HG02610 (cell line): ENCODE data around the gene CDH23.

Experiments used
- ATAC-seq: cut with Tn5 transposase; IDR thresholded peaks from one replicate; pipeline ENCODE4 v1.9.1; 2021; ENCODE audit warnings: mild to moderate bottlenecking, moderate library complexity; ENCODE audit not compliant: unreplicated experiment

CDH23 gene

GRCh38 chr10:71480662-71481061 is 83.9 kb downstream of the CDH23 start:
- no peak for ATAC-seq

DNA sequence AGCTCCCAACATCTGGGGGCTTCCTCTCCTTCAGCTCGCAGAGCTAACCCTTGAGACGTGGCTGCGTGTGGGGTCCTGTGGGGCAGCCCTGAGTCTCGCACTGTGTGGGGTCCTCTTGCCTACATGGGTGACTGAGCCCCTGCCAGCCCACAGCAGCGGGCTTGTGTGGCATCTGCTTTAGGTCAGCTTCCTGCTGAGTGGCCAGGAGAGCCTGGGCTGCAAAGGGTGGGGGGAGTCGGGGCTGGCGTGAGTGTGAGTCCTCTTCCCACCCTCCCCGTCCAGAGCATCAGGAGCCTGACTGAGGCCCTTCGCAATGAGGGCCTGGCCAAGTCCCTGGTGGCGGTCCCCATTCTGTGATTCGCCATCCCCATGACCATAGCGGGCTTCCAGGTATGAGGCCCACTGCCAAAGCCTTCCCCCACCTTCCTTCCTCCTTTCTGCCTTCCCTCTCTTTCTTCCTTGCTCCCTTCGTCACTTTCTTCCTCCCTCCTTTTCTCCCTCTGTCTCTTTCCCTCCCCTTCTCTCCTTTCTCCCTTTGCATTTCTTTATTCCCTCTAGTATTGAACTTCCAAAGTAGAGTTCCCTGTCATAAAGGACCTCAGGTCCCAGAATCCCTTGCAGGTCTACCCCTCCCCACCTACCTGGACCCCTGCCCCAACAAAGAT is 85.2 kb downstream of the CDH23 start:
- ATAC-seq, result no peak

GRCh38 chr10:71482620-71483019 is 85.9 kb downstream of the CDH23 start:
- no peak for ATAC-seq

GRCh38 chr10:71483135-71483534 is 86.4 kb downstream of the CDH23 start:
- no peak for ATAC-seq

GRCh38 chr10:71483885-71484751 is 87.4 kb downstream of the CDH23 start:
- no peak for ATAC-seq

GRCh38 chr10:71486484-71487114 is 89.9 kb downstream of the CDH23 start:
- ATAC-seq, result no peak

DNA sequence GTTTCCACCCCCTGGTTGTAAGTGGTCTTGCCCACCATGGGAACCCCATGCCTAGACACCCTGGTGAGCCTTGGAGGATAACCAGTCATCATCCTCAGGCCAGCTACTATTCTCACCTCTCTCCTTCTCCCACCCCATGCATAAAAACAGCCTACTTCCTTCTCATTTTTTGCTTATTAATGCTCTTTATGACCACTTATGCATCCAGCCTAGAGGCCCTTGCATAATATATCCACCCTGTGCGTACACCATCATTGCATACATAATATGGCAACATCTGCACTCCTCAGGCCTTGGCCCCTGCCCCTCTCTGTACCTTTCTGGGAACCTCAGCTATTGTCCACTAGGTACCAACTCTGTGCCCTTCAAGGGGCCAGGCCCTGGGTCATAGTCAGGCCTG is 91.0 kb downstream of the CDH23 start:
- no peak for ATAC-seq

DNA sequence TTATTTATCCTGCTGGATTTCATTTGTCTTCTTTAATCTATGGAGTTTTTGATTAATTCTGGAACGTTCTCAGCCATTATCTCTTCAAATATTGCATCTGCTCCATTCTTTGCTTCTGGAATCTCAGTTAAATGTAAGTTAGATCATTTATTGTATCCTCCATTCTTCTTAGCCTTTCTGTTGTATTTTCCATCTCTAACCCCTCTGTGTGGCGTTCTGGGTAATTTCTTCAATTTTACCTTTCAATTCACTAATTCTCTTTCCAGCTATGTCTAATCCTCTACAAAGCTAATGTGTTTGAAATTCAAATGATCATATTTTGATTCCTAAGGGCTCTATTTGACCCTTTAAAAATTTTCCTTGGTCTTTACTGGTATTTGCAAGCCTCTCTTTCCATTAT is 92.4 kb downstream of the CDH23 start:
- ATAC-seq, result no peak

DNA sequence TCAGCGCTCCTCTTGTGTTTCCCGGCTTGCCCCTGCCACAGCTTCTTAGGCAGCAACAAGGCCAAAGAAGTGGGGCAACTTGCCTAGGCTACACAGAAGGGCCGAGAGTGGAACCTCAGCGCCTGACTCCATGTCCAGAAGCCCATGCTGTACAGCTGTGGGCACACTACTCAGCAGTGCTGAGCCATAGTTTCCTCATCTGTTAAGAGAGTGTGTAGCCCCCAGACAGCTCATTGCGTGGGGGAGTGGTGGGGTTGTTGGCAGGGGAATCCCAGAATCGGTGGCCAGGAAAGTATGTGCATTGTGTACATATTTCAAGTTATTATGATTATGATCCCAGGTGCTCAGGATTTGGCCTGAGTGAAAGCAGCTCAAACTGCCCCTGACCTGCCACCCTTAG is 96.2 kb downstream of the CDH23 start:
- ATAC-seq, result no peak

GRCh38 chr10:71493741-71494140 is 97.0 kb downstream of the CDH23 start:
- no peak for ATAC-seq

- no peak for ATAC-seq
These were observed 97.8 kb downstream of the CDH23 start for GRCh38 chr10:71494476-71494875.

- peak; percentile 75 for ATAC-seq
These were observed 98.3 kb downstream of the CDH23 start for GRCh38 chr10:71494980-71495381.

- ATAC-seq, result no peak
These were observed 100.4 kb downstream of the CDH23 start for GRCh38 chr10:71496927-71497762.

DNA sequence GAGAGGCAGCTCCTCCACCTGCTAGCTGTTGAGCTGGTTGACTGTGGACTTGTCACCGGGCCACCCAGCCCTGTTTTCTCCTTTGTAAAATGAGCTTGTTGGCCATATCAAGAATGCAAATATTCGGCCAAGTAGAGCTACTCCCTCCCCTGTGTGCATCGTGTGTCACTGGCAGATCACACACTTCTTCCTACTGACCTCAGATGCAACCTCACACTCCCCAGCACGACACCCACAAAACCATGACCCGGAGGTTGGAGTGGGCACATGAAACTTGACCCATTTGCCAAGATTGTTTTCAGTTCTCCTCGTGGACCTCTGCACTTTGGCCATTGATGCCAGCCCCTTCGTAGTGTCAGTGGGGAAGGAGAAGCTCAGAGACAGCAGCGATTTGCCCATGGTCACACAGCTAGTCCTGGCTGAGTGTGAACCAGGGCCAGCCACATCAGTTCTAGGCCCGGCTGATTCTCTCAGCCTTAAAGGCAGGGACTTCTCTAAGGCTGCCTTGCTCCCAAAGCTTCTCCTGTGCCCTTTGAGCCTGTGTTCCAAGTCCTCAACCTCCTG is 101.1 kb downstream of the CDH23 start:
- ATAC-seq, result no peak

DNA sequence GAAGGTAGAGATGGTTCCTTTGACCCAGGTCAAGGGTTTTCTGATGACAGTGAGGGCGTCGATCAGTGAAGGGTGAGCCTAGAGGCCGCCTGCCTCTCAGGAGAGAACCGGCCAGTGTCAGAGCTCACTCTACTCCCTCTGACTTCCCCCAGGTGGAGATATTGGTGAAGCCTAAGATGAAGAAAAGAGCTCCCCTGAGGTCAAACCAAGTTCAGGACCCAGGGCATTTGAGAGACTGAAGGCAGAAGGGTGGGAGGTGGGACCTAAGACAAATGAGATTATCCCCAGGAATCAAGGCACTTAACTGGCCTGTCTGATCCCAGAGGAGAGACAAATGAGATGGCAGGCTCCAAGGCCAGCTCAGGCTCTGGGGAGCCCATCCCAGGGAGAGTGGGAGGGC is 104.7 kb downstream of the CDH23 start:
- no peak for ATAC-seq

- ATAC-seq, result no peak
These were observed 105.5 kb downstream of the CDH23 start for GRCh38 chr10:71502190-71502589.

DNA sequence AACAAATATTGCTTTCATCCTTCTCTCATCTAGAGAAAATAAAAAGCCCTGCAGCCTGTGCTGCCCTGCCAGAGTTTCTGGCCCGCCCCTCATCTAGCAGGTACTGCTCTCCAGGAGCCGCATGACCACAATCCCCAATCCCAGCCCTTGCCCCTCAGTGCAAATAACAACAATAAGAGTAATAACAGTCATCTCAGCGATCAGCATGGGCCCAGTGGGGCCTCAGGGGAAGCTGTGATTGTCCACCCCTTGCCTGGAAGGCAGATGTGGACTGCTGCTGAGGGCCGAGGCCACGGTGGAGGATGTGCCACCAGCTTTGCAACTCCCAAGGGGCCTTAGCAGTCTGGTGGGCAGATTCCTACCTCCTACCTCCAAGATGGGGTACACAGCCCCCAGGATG is 106.1 kb downstream of the CDH23 start:
- no peak for ATAC-seq

DNA sequence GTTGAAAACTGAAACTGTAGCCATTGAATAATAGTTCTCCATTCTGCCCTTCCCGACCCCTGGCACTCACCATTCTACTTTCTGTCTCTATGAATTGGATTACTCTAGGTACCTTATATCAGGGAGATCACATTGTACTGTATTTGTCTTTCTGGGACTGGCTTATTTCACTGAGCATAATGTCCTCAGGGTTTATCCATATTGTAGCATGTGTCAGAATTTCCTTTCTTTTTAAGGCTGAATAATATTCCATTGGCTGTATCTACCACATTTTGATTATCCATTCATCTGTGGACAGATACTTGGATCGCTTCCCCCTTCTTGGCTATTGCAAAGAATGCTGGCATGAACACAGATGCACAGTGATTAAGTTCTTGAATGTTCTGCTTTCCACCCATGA is 107.4 kb downstream of the CDH23 start:
- ATAC-seq, result no peak

GRCh38 chr10:71504570-71504969 is 107.8 kb downstream of the CDH23 start:
- no peak for ATAC-seq

GRCh38 chr10:71505862-71506261 is 109.1 kb downstream of the CDH23 start:
- ATAC-seq, result no peak

GRCh38 chr10:71509444-71509843 is 112.7 kb downstream of the CDH23 start:
- ATAC-seq, result no peak
